ENCODE measurements around the gene THAP7.

DNA sequence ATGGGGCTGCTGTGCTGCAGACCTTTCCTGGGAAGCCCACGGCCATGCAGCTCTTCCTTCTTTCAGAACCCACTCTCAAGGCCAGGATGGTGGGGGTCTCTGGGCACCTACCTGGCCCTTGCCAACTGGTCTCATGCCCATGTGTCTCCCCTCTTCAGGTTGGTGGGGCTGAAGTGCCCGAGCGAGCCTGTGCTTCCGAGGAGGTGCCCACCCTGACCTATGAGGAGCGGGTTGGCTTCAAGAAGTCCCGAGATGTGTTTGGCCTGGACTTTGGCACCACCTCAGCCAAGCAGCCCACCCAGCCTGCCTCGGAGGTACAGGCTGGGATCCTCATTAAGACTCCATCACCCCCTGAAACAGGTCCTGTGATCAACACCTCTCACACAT lies 9.9 kb downstream of the THAP7 start:
- TF ChIP-seq, protein P1, sequence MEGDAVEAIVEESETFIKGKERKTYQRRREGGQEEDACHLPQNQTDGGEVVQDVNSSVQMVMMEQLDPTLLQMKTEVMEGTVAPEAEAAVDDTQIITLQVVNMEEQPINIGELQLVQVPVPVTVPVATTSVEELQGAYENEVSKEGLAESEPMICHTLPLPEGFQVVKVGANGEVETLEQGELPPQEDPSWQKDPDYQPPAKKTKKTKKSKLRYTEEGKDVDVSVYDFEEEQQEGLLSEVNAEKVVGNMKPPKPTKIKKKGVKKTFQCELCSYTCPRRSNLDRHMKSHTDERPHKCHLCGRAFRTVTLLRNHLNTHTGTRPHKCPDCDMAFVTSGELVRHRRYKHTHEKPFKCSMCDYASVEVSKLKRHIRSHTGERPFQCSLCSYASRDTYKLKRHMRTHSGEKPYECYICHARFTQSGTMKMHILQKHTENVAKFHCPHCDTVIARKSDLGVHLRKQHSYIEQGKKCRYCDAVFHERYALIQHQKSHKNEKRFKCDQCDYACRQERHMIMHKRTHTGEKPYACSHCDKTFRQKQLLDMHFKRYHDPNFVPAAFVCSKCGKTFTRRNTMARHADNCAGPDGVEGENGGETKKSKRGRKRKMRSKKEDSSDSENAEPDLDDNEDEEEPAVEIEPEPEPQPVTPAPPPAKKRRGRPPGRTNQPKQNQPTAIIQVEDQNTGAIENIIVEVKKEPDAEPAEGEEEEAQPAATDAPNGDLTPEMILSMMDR (IDR thresholded peaks at IDR 0.05) = no peak
- TF ChIP-seq EZH2 (IDR thresholded peaks at IDR 0.05; ENCODE audit: borderline replicate concordance, insufficient read depth, low read depth, low read length, poor library complexity, severe bottlenecking) = no peak
